ENCODE measurements around the gene OR1I1.
"Not testable (repeated sequence)": the region's sequence is repeated elsewhere in the genome, so short reads cannot be mapped to it uniquely, and the experiment has no call there.

OR1I1 gene

GRCh38 chr19:15072930-15073647 lies 8.9 kb upstream of the OR1I1 start:
- no peak overlapping the region for H3K27ac ChIP-seq (ENCODE audit: low read depth, low read length)
- no peaks in the 10 kb centered on the region for H3K4me1 ChIP-seq (ENCODE audit: control insufficient read depth, insufficient read depth, low read length)
- no peak overlapping the region for H3K9ac ChIP-seq (ENCODE audit: low read length)
- no peaks in the 10 kb centered on the region for H3K27me3 ChIP-seq (ENCODE audit: control insufficient read depth, insufficient read depth, low read length)
- no peaks in the 10 kb centered on the region for H3K36me3 ChIP-seq (ENCODE audit: control insufficient read depth, insufficient read depth, low read length)
- H3K4me3 ChIP-seq (ENCODE audit: low read length) = no peak overlapping the region

- H3K4me3 ChIP-seq (ENCODE audit: low read length) = no peak overlapping the region
- H3K4me1 ChIP-seq (ENCODE audit: control insufficient read depth, insufficient read depth, low read length) = no peaks in the 10 kb centered on the region
- H3K27me3 ChIP-seq (ENCODE audit: control insufficient read depth, insufficient read depth, low read length) = no peaks in the 10 kb centered on the region
- H3K9ac ChIP-seq (ENCODE audit: low read length) = no peak overlapping the region
- no peaks in the 10 kb centered on the region for H3K36me3 ChIP-seq (ENCODE audit: control insufficient read depth, insufficient read depth, low read length)
- H3K27ac ChIP-seq (ENCODE audit: low read depth, low read length) = no peak overlapping the region
Observed at GRCh38 chr19:15074371-15074770, 7.6 kb upstream of the OR1I1 start.

GRCh38 chr19:15075806-15076205 lies 6.2 kb upstream of the OR1I1 start:
- Histone ChIP-seq H3K4me1 (ENCODE audit: control insufficient read depth, insufficient read depth, low read length) (no peaks in the 10 kb centered on the region), H3K9ac (ENCODE audit: low read length) (no peak overlapping the region), H3K27ac (ENCODE audit: low read depth, low read length) (no peak overlapping the region), H3K36me3 (ENCODE audit: control insufficient read depth, insufficient read depth, low read length) (no peaks in the 10 kb centered on the region), H3K4me3 (ENCODE audit: low read length) (no peak overlapping the region), H3K27me3 (ENCODE audit: control insufficient read depth, insufficient read depth, low read length) (no peaks in the 10 kb centered on the region)

DNA sequence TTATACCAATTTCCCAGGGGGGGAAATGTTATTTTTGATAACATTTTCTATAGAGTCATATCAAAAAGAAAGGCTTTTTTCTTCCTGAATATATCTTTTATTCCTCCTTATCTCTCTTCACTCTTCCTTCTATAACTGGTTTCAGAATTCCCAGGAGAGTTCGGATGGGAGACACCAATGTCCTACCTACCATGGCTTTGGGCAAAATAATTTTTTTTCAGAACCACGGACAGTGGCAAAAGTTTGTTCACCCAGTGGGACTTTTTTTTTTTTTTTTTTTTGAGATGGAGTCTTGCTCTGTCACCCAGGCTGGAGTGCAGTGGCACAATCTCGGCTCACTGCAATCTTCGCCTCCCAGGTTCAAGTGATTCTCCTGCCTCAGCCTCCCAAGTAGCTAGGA lies 2.0 kb upstream of the OR1I1 start:
- not testable (repeated sequence) for H3K27ac ChIP-seq (ENCODE audit: low read depth, low read length); H3K4me3 ChIP-seq (ENCODE audit: low read length); H3K9ac ChIP-seq (ENCODE audit: low read length); H3K4me1 ChIP-seq (ENCODE audit: control insufficient read depth, insufficient read depth, low read length); H3K36me3 ChIP-seq (ENCODE audit: control insufficient read depth, insufficient read depth, low read length); H3K27me3 ChIP-seq (ENCODE audit: control insufficient read depth, insufficient read depth, low read length)

GRCh38 chr19:15087182-15087581 lies 5.2 kb downstream of the OR1I1 start:
- Histone ChIP-seq H3K27me3 (ENCODE audit: control insufficient read depth, insufficient read depth, low read length) (no peaks in the 10 kb centered on the region), H3K4me3 (ENCODE audit: low read length) (no peak overlapping the region), H3K9ac (ENCODE audit: low read length) (no peak overlapping the region), H3K27ac (ENCODE audit: low read depth, low read length) (no peak overlapping the region), H3K4me1 (ENCODE audit: control insufficient read depth, insufficient read depth, low read length) (peaks cover 3% of the 10 kb centered on the region), H3K36me3 (ENCODE audit: control insufficient read depth, insufficient read depth, low read length) (no peaks in the 10 kb centered on the region)

DNA sequence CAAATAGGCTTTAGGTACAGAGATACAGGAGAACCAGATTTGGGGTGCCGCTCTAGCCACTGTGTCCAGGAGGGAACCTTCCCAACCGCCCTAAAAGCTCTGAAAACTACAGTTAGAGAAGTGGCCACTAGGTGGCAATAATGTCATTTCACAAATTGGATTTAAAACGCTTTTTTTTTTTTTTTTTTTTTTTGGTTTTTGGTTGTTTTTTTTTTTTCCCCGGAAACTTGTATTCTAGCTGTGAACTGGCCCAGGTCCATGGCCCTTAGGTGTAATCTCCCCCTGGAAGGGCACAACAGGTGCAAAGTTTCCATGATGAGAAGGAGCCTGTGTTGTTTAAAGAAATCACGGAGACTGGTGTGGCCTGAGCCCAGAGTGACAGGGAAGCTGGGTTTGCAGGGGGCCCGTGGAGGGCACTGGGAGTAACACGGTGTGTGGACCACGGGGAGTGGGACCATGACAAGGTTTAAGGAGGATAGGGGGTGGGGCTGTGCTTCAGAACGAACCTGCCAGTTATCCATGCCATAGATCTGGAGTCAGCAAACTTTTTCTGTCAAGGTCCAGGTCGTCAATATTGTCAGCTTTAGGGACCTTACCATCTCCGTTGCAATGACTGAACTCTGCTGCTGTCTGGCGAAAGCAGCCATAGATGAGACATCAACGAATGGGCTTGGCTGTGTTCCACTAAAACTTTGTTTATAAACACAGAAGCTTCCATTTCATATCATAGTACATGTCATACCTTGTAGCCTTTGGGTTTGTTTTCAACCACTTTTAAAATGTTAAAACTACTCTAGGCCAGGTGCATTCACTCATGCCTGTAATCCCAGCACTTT lies 10.1 kb downstream of the OR1I1 start:
- Histone ChIP-seq H3K4me3 (ENCODE audit: low read length) (peak overlapping the region; percentile 41), H3K27me3 (ENCODE audit: control insufficient read depth, insufficient read depth, low read length) (no peaks in the 10 kb centered on the region), H3K36me3 (ENCODE audit: control insufficient read depth, insufficient read depth, low read length) (no peaks in the 10 kb centered on the region), H3K4me1 (ENCODE audit: control insufficient read depth, insufficient read depth, low read length) (peaks cover 3% of the 10 kb centered on the region), H3K27ac (ENCODE audit: low read depth, low read length) (no peak overlapping the region), H3K9ac (ENCODE audit: low read length) (peak overlapping the region; percentile 13)

- Histone ChIP-seq H3K36me3 (ENCODE audit: control insufficient read depth, insufficient read depth, low read length) (no peaks in the 10 kb centered on the region), H3K4me3 (ENCODE audit: low read length) (no peak overlapping the region), H3K27ac (ENCODE audit: low read depth, low read length) (no peak overlapping the region), H3K9ac (ENCODE audit: low read length) (no peak overlapping the region), H3K4me1 (ENCODE audit: control insufficient read depth, insufficient read depth, low read length) (peaks cover 3% of the 10 kb centered on the region), H3K27me3 (ENCODE audit: control insufficient read depth, insufficient read depth, low read length) (no peaks in the 10 kb centered on the region)
Observed at GRCh38 chr19:15093001-15093400, 11.0 kb downstream of the OR1I1 start.

- no peak overlapping the region for H3K27ac ChIP-seq (ENCODE audit: low read depth, low read length)
- H3K4me3 ChIP-seq (ENCODE audit: low read length) = no peak overlapping the region
- no peaks in the 10 kb centered on the region for H3K36me3 ChIP-seq (ENCODE audit: control insufficient read depth, insufficient read depth, low read length)
- H3K27me3 ChIP-seq (ENCODE audit: control insufficient read depth, insufficient read depth, low read length) = no peaks in the 10 kb centered on the region
- H3K9ac ChIP-seq (ENCODE audit: low read length) = no peak overlapping the region
- peaks cover 3% of the 10 kb centered on the region for H3K4me1 ChIP-seq (ENCODE audit: control insufficient read depth, insufficient read depth, low read length)
Observed at GRCh38 chr19:15096223-15096622, 14.2 kb downstream of the OR1I1 start.

DNA sequence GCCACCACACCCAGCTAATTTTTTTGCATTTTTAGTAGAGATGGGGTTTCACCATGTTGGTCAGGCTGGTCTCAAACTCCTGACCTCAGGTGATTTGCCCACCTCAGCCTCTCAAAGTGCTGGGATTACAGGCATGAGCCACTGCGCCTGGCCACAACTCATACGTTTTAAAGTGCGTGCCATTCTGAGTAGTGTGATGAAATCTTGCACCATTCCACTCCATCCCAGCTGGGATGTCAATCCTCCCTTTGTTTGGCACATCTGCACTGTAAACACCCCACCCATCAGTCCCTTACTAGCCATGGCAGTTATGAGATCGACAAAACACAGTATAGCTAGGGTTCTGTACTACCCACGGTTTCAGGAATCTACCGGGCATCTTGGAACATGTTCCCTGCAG lies 16.0 kb downstream of the OR1I1 start:
- not testable (repeated sequence) for H3K36me3 ChIP-seq (ENCODE audit: control insufficient read depth, insufficient read depth, low read length); H3K4me1 ChIP-seq (ENCODE audit: control insufficient read depth, insufficient read depth, low read length); H3K27me3 ChIP-seq (ENCODE audit: control insufficient read depth, insufficient read depth, low read length); H3K4me3 ChIP-seq (ENCODE audit: low read length); H3K9ac ChIP-seq (ENCODE audit: low read length); H3K27ac ChIP-seq (ENCODE audit: low read depth, low read length)

DNA sequence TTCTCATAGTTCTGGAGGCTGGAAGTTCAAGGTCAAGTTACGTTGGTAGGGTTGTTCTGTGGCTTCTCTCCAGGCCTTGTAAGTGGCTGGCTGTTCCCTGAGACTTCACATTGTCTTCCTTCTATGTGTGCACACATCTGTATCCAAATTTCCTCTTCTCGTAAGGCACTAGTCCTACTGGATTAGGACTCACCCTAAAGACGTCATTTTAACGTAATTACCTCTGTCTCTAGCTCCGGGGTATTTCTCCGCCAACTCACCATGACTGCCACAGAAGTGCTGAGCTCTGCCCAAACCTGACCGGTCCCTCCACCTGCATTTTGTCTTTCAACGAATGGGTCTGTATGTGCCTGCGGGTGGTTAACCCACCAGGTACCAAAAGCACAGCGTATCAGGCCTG lies 16.4 kb downstream of the OR1I1 start:
- Histone ChIP-seq H3K27me3 (ENCODE audit: control insufficient read depth, insufficient read depth, low read length) (no peaks in the 10 kb centered on the region), H3K4me3 (ENCODE audit: low read length) (no peak overlapping the region), H3K36me3 (ENCODE audit: control insufficient read depth, insufficient read depth, low read length) (no peaks in the 10 kb centered on the region), H3K9ac (ENCODE audit: low read length) (no peak overlapping the region), H3K27ac (ENCODE audit: low read depth, low read length) (no peak overlapping the region), H3K4me1 (ENCODE audit: control insufficient read depth, insufficient read depth, low read length) (no peaks in the 10 kb centered on the region)

GRCh38 chr19:15099017-15099582 lies 17.1 kb downstream of the OR1I1 start:
- Histone ChIP-seq H3K9ac (ENCODE audit: low read length) (no peak overlapping the region), H3K27ac (ENCODE audit: low read depth, low read length) (no peak overlapping the region), H3K27me3 (ENCODE audit: control insufficient read depth, insufficient read depth, low read length) (no peaks in the 10 kb centered on the region), H3K4me3 (ENCODE audit: low read length) (no peak overlapping the region), H3K4me1 (ENCODE audit: control insufficient read depth, insufficient read depth, low read length) (no peaks in the 10 kb centered on the region), H3K36me3 (ENCODE audit: control insufficient read depth, insufficient read depth, low read length) (no peaks in the 10 kb centered on the region)

- Histone ChIP-seq H3K9ac (ENCODE audit: low read length) (no peak overlapping the region), H3K27me3 (ENCODE audit: control insufficient read depth, insufficient read depth, low read length) (no peaks in the 10 kb centered on the region), H3K36me3 (ENCODE audit: control insufficient read depth, insufficient read depth, low read length) (no peaks in the 10 kb centered on the region), H3K4me3 (ENCODE audit: low read length) (no peak overlapping the region), H3K4me1 (ENCODE audit: control insufficient read depth, insufficient read depth, low read length) (no peaks in the 10 kb centered on the region), H3K27ac (ENCODE audit: low read depth, low read length) (no peak overlapping the region)
Observed at GRCh38 chr19:15101479-15102082, 19.6 kb downstream of the OR1I1 start.

All from rectal smooth muscle tissue (tissue), 1 donor.